ENCODE data around the gene PHIP.

Gene PHIP

GRCh38 chr6:79009819-79010218, 68.2 kb downstream of the PHIP start:
- TF ChIP-seq, protein P1, sequence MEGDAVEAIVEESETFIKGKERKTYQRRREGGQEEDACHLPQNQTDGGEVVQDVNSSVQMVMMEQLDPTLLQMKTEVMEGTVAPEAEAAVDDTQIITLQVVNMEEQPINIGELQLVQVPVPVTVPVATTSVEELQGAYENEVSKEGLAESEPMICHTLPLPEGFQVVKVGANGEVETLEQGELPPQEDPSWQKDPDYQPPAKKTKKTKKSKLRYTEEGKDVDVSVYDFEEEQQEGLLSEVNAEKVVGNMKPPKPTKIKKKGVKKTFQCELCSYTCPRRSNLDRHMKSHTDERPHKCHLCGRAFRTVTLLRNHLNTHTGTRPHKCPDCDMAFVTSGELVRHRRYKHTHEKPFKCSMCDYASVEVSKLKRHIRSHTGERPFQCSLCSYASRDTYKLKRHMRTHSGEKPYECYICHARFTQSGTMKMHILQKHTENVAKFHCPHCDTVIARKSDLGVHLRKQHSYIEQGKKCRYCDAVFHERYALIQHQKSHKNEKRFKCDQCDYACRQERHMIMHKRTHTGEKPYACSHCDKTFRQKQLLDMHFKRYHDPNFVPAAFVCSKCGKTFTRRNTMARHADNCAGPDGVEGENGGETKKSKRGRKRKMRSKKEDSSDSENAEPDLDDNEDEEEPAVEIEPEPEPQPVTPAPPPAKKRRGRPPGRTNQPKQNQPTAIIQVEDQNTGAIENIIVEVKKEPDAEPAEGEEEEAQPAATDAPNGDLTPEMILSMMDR (conservative IDR thresholded peaks at IDR 0.05): no peak
- TF ChIP-seq ZFX (IDR thresholded peaks at IDR 0.05): no peak

GRCh38 chr6:79005497-79005896, 72.6 kb downstream of the PHIP start:
- H3K27ac ChIP-seq: no peak overlapping the region

More at GRCh38 chr6:79009819-79010218, 68.2 kb downstream of the PHIP start:
- no peak overlapping the region for H3K27ac ChIP-seq

DNA sequence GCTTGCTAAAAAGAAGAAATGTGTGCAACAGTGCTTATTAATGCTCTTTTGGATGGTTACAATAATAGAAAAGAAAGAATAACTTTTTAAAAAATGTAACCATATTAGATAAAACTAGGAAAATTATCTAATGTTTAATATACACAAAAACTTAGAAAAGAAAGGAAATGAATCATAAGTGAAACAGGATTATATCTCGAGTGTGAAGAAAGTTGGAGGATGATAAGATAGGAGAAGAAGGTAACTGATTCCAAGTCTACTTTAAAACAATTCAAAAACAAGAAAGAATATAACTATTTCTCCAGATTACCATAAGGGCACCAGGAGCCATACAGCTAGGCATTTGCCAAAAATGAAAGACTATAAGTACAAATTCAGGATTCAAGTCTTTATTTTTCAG, 73.0 kb downstream of the PHIP start:
- TF ChIP-seq ZFX (IDR thresholded peaks at IDR 0.05): no peak
- TF ChIP-seq, protein P1 (conservative IDR thresholded peaks at IDR 0.05): no peak
- H3K27ac ChIP-seq: no peak overlapping the region

More at GRCh38 chr6:79005497-79005896, 72.6 kb downstream of the PHIP start:
- TF ChIP-seq ZFX (IDR thresholded peaks at IDR 0.05): no peak
- TF ChIP-seq, protein P1 (conservative IDR thresholded peaks at IDR 0.05): no peak

DNA sequence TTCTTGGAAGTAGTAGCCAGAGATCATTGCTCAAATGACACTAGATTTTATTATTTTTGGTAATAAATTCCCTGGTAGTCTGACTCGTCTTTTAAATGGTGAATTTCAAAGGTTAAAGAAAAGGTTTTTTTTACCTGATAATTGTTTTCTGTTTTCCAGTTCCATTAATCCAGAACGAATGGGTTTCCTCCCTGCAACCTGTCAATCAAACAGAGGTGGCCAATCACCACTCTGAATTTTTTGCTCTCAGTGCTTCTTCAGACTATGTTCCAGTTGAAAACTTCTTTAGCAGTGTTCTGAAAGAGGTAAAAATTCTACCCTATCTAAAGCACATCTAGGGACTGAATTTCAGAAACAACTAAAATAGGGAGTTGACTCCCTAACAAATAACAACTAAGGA, 73.8 kb downstream of the PHIP start:
- no peak overlapping the region for H3K27ac ChIP-seq
- no peak for TF ChIP-seq ZFX (IDR thresholded peaks at IDR 0.05)
- TF ChIP-seq, protein P1 (conservative IDR thresholded peaks at IDR 0.05): no peak

DNA sequence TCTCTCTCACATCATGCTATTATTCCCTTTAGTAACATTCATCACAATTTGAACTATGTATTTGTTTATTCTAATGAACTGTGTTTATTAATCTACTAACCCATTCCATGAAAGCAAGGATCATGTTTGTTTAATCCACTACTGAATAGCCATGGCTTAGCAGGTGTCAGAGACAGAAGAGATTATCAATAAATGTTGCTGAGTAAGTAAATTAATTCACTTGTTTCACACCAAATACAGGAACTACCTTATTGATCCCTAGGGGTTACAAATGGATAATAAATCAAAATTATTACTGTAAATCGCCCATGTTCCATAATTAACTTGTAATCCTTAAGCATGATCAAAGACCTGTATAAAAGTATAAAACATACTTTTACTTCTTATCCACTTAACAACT, 76.6 kb downstream of the PHIP start:
- TF ChIP-seq ZFX (IDR thresholded peaks at IDR 0.05): no peak
- TF ChIP-seq, protein P1 (conservative IDR thresholded peaks at IDR 0.05): no peak
- H3K27ac ChIP-seq: no peak overlapping the region

DNA sequence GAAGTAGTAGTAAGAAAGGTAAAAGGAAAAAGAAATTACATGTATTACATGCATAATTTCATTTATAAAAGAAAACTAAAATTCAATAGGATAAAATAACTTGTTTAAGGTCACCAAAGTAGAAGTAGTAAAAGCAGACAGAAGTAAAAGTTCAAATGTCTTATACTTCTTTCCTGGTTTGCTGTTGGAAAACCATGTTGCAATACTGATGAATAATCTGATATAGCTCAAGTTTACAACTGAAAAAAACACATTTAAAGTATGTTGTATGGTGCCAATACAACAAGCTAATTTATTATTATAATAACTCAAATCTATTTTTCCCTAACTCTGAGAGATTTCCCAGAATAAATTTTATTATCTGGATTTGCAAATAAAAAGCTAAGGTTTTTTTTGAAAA, 78.3 kb downstream of the PHIP start:
- TF ChIP-seq ZFX (IDR thresholded peaks at IDR 0.05): no peak
- TF ChIP-seq, protein P1 (conservative IDR thresholded peaks at IDR 0.05): no peak

DNA sequence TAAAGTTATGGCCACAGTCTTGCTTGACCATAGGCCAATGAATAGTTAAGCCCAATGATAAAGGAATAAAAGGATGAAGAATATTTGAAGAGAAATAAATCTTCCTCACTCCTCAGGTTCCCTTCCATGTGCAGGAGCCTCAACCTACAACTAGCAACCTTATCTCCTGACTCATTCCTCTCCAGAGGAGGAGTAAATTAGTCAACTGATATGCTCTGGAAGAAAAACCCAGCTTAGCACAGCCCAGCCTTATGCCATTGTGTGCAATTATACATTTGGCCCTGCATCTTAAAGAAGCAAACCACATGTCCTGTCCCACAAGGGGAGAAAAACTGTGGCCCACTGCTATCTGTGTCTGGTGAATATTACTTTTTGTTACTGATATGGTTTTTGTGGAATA, 82.1 kb downstream of the PHIP start:
- no peak for TF ChIP-seq ZFX (IDR thresholded peaks at IDR 0.05)
- TF ChIP-seq, protein P1 (conservative IDR thresholded peaks at IDR 0.05): no peak
- H3K27ac ChIP-seq: no peak overlapping the region

More for the DNA sequence above, 78.3 kb downstream of the PHIP start:
- no peak overlapping the region for H3K27ac ChIP-seq

Data from C4-2B (cell line).